ENCODE data around the gene OR2T29. TPM values are rescaled to one million over a fixed set of nuclear protein-coding genes. Genes with fewer than 3 reads are reported as not detected.
"Not testable (repeated sequence)": the region's sequence is repeated elsewhere in the genome, so short reads cannot be mapped to it uniquely, and the experiment has no call there.

The OR2T29 gene
- polyA plus RNA-seq (2014; cell fraction: cytosol; rRNA removed) = not detected in 2 replicates
- polyA plus RNA-seq (2014; cell fraction: nucleus; rRNA removed) = not detected in 2 replicates

- not testable (repeated sequence) for DNase-seq (ENCODE audit: low spot score)
These were observed at the start of gene OR2T29 for GRCh38 chr1:248562672-248563071. Gene OR2T29, minus strand, starts transcription at chr1:248562772. Its CDS starts 3,281 bp downstream, at chr1:248559491.

- DNase-seq (ENCODE audit: low spot score) = no peak
These were observed 49.4 kb upstream of the OR2T29 start for GRCh38 chr1:248611883-248612414.

GRCh38 chr1:248610301-248610700 lies 47.7 kb upstream of the OR2T29 start:
- no peak for DNase-seq (ENCODE audit: low spot score)

DNA sequence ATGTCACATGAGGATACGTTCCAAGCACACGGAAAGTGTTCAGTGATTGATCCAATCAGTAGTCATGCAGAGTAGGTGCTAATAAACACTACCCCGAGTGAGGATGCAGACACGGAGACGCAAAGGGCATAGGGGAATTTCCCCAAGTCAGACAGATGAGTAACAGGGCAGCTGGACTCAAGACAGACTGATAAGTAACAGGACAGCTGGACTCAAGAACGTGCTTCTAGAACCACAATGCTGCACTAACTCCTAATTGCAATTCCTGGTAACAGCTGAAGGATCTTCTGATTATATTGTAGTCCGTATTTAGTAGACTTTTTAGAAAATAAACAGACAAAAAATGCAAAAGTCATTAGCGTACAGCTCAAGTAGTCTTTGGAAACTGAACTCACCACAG lies 36.8 kb upstream of the OR2T29 start:
- no peak for DNase-seq (ENCODE audit: low spot score)

DNA sequence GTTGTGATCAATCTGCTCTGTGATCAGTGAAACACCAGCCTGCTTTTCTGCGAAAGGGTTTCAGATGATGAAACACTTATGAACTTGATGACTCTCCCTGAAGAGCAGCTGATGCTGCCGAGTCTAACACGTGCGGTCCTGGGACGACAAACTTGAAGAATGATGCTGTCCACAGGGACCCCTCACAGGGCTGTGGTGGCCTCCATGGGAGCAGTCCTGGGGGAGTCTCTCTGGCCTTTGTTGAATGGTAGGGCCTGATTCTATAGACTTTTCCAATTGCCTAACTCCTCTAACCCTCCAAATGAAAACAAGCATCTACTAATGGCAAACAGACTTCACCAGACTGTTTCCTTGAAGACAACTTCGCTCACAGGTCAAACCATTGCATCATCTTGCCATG lies 35.0 kb upstream of the OR2T29 start, which contains the start of gene OR2T10:
Gene OR2T10, minus strand, starts transcription at position 112 of the 400 bp plus-strand sequence. CDS start 3,932 bp downstream, outside the sequence.
- DNase-seq (ENCODE audit: low spot score) = no peak

DNA sequence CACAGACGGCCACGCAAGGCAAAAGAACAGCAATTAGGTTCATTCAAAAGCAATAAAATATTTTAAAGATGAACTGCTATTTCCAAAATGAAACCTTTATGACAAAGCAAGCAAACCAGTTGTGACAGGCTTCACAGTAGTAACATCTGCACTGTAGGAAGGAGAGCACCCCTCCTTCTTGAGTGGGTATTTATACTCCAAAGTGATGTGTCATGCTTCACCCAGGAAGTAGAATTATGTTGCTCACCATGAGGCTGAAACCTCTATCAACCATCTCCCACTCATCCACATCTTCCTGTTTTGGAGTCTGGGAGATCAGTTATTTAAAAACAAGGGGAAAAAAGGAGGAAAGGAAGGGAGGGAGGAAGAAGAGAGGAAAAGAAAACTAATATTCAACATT lies 34.0 kb upstream of the OR2T29 start:
- DNase-seq (ENCODE audit: low spot score) = no peak

DNA sequence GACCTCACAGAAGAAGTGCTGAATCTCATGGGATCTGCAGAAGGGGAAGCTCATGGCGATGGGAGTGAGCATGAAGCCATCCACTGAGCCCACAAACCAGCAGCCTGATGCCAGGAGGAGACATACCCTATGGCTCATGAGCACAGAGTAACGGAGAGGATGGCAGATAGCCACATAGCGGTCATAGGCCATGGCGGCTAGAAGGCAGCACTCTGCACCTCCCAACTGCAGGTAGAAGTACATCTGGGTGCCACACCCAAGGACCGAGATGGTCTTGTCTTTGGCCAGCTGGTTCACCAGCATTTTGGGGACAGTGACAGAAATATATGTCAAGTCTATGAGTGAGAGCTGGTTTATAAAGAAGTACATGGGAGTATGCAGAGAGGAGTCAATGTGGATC lies 30.7 kb upstream of the OR2T29 start:
- no peak for DNase-seq (ENCODE audit: low spot score)

DNA sequence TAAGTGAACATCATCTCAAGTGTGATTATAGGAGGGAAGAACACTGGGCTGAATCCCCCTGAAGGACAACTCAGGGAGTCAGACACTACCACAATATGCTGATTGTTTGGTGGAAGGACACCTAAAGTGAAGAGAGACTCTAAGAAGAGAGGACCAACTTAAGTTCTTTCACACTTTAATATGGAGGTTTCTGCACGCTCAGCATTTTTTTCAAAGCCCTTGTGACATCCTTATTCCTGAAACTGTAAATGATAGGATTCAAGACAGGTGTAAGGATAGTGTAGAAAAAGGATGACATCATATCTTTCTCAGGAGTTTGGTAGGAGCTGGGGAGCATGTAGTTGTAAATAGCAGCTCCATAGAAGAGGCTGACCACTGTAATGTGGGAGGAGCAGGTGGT lies 30.1 kb upstream of the OR2T29 start:
- no peak for DNase-seq (ENCODE audit: low spot score)

DNA sequence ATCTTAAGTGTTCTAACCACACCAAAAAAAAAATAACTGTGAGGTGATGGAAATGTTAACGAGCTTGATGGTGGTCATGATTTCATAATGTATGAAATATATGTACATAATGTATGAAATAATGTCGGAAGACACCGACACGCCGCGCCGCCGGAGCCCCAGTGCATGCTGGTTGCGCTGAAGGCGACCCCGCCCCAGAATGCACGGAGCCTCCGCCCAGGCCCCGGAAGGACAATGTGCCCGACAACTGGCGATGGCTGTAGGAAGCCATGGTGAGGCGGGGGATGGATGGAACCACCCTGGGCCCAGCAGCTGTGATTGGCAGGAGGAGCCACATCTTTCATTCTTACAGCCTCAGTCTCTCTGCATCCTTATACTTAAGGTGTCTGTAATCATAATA lies 27.5 kb upstream of the OR2T29 start:
- no peak for DNase-seq (ENCODE audit: low spot score)

DNA sequence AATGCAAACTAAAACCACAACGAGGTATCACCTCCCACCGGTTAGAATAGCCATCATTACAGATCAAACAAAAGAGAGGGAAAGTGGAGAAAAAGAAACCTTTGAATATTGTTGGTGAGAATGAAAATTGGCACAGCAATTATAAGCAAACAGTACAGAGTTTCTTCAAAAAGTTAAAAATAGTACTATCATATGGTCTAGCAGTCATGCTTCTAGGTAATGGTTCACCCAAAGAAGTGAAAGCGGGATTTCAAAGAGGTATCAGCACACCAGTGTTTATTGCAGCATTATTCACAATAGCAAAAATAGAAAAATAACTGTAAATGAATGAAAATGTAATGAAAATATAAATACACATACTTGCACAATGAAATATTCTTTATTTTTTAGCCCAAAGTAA lies 26.8 kb upstream of the OR2T29 start:
- no peak for DNase-seq (ENCODE audit: low spot score)

GRCh38 chr1:248585266-248585665 lies 22.7 kb upstream of the OR2T29 start:
- DNase-seq (ENCODE audit: low spot score) = no peak

DNA sequence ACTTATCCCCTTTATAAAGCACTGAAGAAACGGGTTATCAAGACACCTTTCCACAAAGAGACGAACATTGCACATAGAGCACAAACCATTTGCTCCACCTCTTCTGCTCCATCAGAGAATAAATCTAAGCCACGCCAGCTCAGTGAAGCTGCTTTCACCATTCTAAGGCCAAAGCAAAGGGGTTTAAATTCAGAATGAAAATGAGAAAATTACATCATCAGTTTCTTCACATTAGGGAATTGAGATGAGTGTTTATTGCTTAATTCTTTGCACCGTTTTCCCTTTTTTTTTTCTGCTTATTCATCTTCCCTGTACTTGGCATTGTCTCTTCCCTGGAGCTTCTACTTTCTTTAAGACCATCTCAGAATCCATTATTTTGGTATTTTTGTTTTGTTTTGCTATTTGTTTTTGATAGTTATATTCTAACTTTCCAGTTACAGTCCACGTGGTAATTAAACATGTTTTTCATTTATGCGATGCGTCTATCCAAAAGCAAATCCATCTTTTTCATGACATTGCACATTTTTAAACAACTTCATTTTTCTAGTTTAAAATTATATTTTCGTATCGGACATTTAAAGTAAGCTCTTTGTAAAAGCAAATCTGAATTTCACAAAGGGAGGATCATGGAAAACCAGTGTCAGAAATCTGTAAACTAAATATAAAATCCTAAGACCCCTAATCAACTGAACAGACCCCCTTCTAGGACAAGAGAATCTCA lies 13.8 kb upstream of the OR2T29 start:
- no peak for DNase-seq (ENCODE audit: low spot score)

GRCh38 chr1:248574657-248575056 lies 12.1 kb upstream of the OR2T29 start, which contains the start of gene OR2T34:
Gene OR2T34, minus strand, starts transcription at chr1:248574757. Its CDS starts 0 bp downstream, at chr1:248574757.
- DNase-seq (ENCODE audit: low spot score) = not testable (repeated sequence)

DNA sequence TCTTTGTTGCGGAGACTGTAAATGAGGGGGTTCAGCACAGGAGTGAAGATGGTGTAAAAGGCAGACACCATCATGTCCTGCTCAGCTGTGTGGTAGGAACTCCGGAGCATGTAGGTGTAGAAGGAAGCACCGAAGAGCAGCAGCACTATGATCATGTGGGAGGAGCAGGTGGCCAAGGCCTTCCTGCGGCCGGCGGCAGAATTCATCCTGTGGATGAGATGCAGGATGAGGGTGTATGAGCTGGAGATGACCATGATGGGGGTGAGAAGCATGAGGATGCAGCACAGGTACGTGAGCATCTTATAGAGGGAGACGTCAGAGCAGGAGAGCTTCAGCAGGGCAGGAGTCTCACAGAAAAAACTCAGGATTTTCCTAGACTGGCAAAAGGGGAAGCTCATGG lies 11.3 kb upstream of the OR2T29 start:
- not testable (repeated sequence) for DNase-seq (ENCODE audit: low spot score)

DNA sequence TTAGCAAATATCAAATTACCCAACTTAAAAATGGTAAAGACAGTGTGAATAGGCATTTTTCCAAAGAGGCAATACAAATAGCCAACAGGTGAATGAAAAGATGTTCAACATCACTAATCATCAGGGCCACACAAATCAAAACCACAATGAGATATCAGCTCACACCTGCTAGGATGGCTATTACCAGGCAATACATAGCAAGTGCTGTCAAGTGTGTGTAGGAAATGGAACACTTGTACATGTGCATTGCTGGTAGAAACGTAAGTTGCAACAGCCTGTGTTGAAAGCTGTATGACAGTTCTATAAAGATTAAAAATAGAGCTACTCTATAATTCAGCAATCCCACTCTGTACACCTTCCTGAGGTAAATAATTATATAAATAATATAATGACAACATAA lies 9.5 kb upstream of the OR2T29 start:
- DNase-seq (ENCODE audit: low spot score) = not testable (repeated sequence)

- DNase-seq (ENCODE audit: low spot score) = not testable (repeated sequence)
These were observed 8.2 kb upstream of the OR2T29 start for GRCh38 chr1:248570811-248571210.

- DNase-seq (ENCODE audit: low spot score) = not testable (repeated sequence)
These were observed 6.5 kb upstream of the OR2T29 start for GRCh38 chr1:248569049-248569448.

DNA sequence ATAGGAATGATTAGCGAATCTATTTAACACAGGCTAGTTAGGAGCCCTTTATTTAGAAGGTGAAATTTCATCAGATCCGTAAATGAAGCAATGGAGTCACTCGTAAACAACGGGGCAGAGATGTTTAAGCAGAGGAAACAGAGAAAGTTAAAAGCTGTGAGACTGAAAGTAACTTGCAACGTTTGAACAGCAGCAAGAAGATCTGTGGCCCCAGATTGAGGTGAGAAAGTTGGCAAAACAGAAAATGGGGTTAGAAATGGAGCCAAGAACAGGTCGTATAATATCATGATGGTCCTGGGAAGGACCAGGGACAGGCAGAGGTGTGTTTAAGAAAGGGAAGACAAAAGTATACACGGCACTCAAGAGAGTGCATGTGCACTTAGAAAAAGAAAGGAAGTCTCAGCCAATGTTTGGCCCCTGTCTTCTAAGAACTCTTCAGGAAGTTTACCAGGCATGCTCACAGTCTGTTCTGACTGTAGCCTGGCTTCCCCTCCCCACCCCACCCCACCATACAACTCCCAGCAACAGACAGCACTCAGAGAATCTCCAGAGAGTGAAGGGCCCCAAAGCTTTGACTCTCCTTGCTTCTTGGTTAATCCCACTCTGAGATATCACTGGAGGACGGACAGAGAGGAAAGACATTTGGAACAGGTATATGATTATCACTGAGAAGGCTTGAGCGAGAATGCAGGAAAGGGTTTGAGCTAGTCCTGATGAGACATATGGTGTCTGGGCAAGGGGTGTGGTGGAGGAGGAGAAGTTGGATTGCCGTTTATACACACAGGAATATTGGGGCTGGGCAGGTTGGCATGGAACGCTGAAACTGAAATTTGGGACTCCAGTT lies 3.2 kb upstream of the OR2T29 start:
- not testable (repeated sequence) for DNase-seq (ENCODE audit: low spot score)

- not testable (repeated sequence) for DNase-seq (ENCODE audit: low spot score)
These were observed 11.5 kb downstream of the OR2T29 start for GRCh38 chr1:248551027-248551426.

DNA sequence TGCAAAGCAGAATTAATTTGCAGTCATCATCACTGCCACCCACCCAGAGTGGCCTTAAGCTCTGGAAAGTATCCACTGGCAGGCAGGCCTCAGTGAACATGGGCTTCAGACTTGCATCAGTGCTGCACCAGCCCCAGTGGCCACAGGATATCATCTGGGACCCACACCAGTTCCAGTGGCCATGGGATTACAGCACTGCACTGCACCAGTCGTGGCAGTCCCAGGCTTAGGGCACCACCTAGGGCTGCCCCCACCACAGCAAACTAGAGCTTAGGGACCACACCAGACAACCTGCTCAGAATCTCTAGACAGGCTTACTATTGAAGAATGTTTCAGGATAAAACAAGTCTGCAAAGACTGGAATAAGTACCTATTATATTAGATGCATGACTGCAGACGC lies 15.2 kb downstream of the OR2T29 start:
- DNase-seq (ENCODE audit: low spot score) = not testable (repeated sequence)

DNA sequence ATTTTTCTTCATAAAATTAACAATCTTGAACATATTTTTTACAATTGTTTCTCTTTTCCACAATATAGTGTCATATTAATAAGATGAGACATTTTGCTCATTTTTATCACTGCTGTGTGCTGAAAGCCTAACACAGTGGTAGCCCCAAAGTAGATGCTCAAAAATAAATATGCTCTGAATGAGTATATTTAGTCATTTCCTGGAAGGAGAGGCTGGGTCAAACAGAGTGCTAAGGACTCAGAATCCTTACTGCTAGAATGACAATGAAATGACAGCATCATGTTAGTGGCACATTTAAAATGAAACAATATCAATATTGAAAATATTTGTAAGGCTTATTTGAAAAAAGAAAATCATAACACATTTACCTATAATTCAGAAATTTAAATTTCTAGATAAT lies 25.1 kb downstream of the OR2T29 start:
- DNase-seq (ENCODE audit: low spot score) = not testable (repeated sequence)

GRCh38 chr1:248521856-248522255 lies 40.7 kb downstream of the OR2T29 start:
- DNase-seq (ENCODE audit: low spot score) = no peak

Data from SK-N-DZ (cell line).